ENCODE results near the gene RBM15B.

DNA sequence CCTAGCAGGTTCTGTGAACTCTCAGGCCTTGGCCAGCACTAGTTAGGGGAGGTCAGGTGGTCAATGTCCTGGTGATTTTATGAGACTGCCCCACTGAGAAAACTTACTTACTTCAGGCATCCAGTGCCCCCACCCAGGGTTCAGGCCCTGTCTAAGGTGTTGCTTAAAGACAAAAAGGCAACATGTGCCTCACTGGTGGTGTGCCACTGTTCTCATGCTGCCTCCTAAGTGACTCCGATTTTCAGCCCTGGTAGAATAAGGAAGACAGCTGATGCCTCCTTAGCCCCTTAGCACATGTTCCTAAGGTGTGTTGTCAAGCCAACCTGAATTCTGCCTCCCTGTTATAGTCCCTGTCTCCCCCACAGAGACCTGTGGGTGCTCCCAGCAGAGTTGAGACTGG lies 5.3 kb downstream of the RBM15B start:
- TF ChIP-seq POLR2AphosphoS5 (IDR thresholded peaks at IDR 0.05) (no peak), EP300 (IDR thresholded peaks at IDR 0.05; ENCODE audit: low read depth) (no peak)
- TF ChIP-seq, protein P1, sequence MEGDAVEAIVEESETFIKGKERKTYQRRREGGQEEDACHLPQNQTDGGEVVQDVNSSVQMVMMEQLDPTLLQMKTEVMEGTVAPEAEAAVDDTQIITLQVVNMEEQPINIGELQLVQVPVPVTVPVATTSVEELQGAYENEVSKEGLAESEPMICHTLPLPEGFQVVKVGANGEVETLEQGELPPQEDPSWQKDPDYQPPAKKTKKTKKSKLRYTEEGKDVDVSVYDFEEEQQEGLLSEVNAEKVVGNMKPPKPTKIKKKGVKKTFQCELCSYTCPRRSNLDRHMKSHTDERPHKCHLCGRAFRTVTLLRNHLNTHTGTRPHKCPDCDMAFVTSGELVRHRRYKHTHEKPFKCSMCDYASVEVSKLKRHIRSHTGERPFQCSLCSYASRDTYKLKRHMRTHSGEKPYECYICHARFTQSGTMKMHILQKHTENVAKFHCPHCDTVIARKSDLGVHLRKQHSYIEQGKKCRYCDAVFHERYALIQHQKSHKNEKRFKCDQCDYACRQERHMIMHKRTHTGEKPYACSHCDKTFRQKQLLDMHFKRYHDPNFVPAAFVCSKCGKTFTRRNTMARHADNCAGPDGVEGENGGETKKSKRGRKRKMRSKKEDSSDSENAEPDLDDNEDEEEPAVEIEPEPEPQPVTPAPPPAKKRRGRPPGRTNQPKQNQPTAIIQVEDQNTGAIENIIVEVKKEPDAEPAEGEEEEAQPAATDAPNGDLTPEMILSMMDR (IDR thresholded peaks at IDR 0.05), result no peak

Data from transverse colon (tissue), 4 donors.